Loucy (cell line): ENCODE measurements around the gene CYSRT1.

ENCODE experiments used
- EZH2phosphoT487 ChIP-seq: fragments of 200-600 bp; IDR thresholded peaks from 2 replicates; pipeline ENCODE4 v1.6.1; 2018; ENCODE audit warnings: antibody characterized with exemption, mild to moderate bottlenecking, moderate library complexity, borderline replicate concordance
- TF ChIP-seq, protein P1 (sequence below): fragments of 200-600 bp; sonication (generic); conservative IDR thresholded peaks from 2 replicates; pipeline ENCODE4 v1.5.1; 2014; ENCODE audit warnings: mild to moderate bottlenecking, antibody characterized with exemption, low read length

DNA sequence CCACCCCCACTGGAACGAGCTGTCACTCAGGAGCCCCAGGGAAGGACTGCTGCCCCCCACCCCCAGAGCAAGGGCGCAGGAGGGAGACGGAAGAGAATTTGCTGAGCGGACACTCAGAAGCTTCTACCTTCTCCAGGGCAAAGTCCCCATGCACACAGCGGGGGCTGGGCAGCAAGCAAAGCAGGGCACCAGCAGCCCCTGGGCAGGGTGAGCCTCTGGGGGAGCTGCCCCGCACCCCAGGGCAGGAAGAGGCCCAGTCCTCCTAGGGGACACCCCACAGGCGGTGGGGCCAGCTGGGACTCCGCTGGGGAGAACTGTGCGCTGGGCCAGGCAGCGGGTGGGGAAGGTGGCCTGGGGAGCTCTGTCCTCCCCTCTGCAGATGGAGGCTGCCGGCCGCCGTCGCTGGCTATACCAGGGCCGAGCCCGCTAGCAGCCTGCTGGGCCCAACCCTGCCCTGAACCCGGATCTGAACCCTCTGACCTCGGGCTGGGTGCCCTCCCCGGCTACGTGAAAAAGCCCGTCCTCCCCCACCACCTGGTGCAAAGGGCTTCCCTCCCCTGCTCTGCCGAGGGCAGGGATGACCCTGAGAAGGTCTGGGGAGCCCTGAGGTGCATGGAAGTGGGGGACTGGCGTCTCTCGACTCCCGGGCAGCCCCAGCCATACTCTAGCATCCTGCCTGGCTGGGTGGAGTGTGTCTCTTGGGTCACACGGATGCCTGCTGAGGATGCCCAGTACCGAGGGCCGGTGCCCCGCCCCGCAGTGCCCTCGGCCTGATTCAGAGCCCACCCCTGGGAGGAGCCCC, 5.1 kb downstream of the CYSRT1 start:
- TF ChIP-seq, protein P1, sequence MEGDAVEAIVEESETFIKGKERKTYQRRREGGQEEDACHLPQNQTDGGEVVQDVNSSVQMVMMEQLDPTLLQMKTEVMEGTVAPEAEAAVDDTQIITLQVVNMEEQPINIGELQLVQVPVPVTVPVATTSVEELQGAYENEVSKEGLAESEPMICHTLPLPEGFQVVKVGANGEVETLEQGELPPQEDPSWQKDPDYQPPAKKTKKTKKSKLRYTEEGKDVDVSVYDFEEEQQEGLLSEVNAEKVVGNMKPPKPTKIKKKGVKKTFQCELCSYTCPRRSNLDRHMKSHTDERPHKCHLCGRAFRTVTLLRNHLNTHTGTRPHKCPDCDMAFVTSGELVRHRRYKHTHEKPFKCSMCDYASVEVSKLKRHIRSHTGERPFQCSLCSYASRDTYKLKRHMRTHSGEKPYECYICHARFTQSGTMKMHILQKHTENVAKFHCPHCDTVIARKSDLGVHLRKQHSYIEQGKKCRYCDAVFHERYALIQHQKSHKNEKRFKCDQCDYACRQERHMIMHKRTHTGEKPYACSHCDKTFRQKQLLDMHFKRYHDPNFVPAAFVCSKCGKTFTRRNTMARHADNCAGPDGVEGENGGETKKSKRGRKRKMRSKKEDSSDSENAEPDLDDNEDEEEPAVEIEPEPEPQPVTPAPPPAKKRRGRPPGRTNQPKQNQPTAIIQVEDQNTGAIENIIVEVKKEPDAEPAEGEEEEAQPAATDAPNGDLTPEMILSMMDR: no peak
- no peak for TF ChIP-seq EZH2phosphoT487
